B cell (primary cell): ENCODE results near the gene NFU1.
"Not testable (repeated sequence)": the region's sequence is repeated elsewhere in the genome, so short reads cannot be mapped to it uniquely, and the experiment has no call there.

Source experiments
- CTCF ChIP-seq: fragments of 200-600 bp; IDR thresholded peaks from one replicate; pipeline ENCODE4 v1.8.0; 2022; ENCODE audit warnings: antibody characterized with exemption, mild to moderate bottlenecking
- EZH2 ChIP-seq: IDR thresholded peaks from 2 replicates; pipeline ENCODE4 v1.6.1; 2012; ENCODE audit warnings: borderline replicate concordance, low read depth, mild to moderate bottlenecking, moderate library complexity, low read length; ENCODE audit not compliant: insufficient read depth, poor library complexity, severe bottlenecking

DNA sequence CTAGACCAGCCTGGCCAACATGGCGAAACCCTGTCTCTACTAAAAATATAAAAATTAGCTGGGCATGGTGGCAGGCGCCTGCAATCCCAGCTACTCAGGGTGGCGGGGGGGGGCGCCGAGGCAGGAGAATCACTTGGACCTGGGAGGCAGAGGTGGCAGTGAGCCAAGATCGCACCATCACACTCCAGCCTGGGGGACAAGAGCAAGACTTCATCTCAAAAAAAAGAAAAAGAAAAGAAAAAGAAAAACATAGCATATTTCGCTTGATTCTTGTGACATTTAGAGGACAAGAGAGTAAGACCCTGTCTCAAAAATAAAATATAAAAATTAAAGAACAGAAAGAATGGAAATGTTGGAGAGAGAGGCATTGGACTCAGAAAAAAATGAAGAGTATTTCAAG, 18.1 kb downstream of the NFU1 start:
- not testable (repeated sequence) for TF ChIP-seq CTCF, EZH2
